SJCRH30 (cell line): ENCODE data around the gene NR1H4. TPM values are rescaled to one million over a fixed set of nuclear protein-coding genes. Genes with fewer than 3 reads are reported as not detected.
"Not testable (repeated sequence)": the region's sequence is repeated elsewhere in the genome, so short reads cannot be mapped to it uniquely, and the experiment has no call there.

Experiments
- DNase-seq, 2 experiments: peaks; one replicate each; pipeline ENCODE4 v3.0.0-alpha.2; 2015 to 2020
- H3K27ac ChIP-seq: fragments of 250-450 bp; sonication (Bioruptor Pico); 2 replicates; pipeline ENCODE4 v1.5.1; 2020; ENCODE audit warnings: mild to moderate bottlenecking, moderate library complexity
- H3K27me3 ChIP-seq: fragments of 250-450 bp; sonication (Bioruptor Pico); 2 replicates; pipeline ENCODE4 v1.5.1; 2020; ENCODE audit warnings: mild to moderate bottlenecking, moderate library complexity
- H3K36me3 ChIP-seq: fragments of 250-450 bp; sonication (Bioruptor Pico); 2 replicates; pipeline ENCODE4 v1.5.1; 2020; ENCODE audit warnings: mild to moderate bottlenecking, moderate library complexity
- H3K4me1 ChIP-seq: fragments of 250-450 bp; sonication (Bioruptor Pico); 2 replicates; pipeline ENCODE4 v1.5.1; 2020; ENCODE audit warnings: mild to moderate bottlenecking, moderate library complexity
- H3K4me3 ChIP-seq: fragments of 250-450 bp; sonication (Bioruptor Pico); 2 replicates; pipeline ENCODE4 v1.5.1; 2020; ENCODE audit warnings: mild to moderate bottlenecking, moderate library complexity
- H3K9me3 ChIP-seq: fragments of 250-450 bp; sonication (Bioruptor Pico); replicated peaks from 2 replicates; pipeline ENCODE4 v1.5.1; 2020; ENCODE audit warnings: mild to moderate bottlenecking, moderate library complexity
- total RNA-seq: library from RNA; depleted of rRNA; stranded (reverse); fragments of >200 nt; shearing (Covaris generic); gene quantifications from 2 replicates; pipeline ENCODE4 v1.2.3, GENCODE V29; 2014

NR1H4 gene
- total RNA-seq, 1 experiment from 2014 or later = not detected

DNA sequence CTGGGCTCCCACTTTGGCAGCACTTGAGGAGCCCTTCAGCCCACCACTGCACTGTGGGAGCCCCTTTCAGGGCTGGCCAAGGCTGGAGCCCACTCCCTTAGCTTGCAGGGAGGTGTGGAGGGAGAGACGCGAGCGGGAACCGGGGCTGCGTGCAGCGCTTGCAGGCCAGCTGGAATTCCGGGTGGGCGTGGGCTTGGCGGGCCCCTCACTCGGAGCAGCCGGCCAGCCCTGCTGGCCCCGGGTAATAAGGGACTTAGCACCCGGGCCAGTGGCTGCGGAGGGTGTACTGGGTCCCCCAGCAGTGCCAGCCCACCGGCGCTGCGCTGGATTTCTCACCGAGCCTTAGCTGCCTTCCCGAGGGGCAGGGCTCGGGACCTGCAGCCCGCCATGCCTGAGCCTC lies 85.6 kb downstream of the NR1H4 start:
- not testable (repeated sequence) for H3K27ac ChIP-seq, H3K4me3 ChIP-seq, H3K9me3 ChIP-seq, DNase-seq, H3K27me3 ChIP-seq, H3K36me3 ChIP-seq
- H3K4me1 ChIP-seq = peaks cover 11% of the 10 kb centered on the region

DNA sequence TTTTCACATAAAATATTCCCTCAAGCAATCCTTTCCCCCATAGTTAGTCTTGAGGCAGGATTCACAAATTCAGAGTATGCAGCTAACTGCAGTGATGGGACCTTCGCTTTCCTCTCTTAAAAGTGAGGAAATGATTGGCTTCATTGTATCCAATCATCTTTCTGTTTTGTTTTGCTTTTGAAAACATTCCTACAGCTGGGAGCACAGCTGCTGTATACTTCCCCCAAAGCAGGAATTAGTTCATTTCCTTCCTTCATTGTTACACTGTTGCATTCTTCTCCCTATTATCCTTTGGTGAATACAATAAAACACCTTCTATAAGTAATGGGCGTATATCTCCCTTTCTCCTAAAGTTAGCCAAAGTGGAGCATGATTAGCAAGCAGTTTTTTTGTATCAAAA lies 90.4 kb downstream of the NR1H4 start:
- no peak overlapping the region for H3K27ac ChIP-seq
- no peaks in the 10 kb centered on the region for H3K4me1 ChIP-seq
- H3K9me3 ChIP-seq = no peaks in the 10 kb centered on the region
- peak in 1 of 2 experiments; percentile 44 for DNase-seq
- no peaks in the 10 kb centered on the region for H3K36me3 ChIP-seq
- no peak overlapping the region for H3K4me3 ChIP-seq
- H3K27me3 ChIP-seq = no peaks in the 10 kb centered on the region

DNA sequence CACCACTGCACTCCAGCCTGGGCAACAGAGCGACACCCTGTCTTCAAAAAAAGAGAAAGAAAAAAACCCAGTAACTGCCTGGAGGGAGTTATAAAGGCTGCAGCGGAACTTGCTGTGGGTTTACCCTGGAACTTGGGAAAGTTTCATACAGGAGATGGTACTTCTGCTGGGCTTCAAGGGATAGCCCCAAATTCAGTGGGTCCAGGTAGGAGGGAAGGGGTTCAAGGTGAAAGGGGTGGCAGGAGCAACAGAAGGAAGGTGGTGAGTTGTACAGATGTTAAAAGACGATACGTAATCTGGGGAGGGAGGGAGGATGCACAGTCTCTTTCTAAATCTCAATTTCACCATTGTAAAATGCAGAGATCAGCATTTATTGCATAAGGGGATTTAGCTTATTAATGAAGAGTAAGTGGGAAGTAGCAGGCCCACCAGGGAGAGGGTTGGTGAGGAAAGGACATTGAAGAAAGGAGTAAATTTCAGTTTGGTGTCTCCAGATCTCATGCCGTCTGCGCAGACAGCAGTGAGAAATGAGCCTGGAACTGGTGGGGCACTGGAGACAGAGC lies 91.3 kb downstream of the NR1H4 start:
- DNase-seq = no peak
- H3K27ac ChIP-seq = no peak overlapping the region

DNA sequence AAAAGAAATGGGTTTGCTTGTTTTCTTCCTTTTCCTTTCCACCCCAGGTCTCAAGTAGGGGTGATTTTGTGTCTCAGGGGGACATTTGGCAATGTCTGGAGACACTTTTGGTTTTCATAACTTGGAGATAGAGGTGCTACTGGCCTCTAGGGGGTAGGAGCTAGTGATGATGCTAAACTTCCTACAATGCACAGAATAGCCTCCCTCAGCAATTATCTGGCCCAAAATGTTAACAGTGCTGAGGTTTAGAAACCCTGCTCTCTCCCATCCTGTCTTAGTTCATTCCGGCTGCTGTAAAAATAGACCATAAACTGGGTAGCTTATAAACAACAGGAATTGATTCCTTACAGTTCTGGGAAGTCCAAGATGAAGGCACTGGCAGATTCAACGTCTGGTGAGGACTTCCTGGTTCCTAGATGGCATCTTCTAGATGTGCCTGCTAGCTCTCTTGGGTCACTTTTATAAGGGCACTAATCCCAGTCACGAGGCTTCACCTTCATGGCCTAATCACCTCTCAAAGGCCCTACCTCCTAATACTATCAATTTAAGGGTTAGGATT lies 92.4 kb downstream of the NR1H4 start:
- H3K27ac ChIP-seq = no peak overlapping the region
- no peak for DNase-seq
- H3K36me3 ChIP-seq = no peaks in the 10 kb centered on the region
- H3K4me3 ChIP-seq = no peak overlapping the region
- H3K9me3 ChIP-seq = no peaks in the 10 kb centered on the region
- no peaks in the 10 kb centered on the region for H3K27me3 ChIP-seq
- no peaks in the 10 kb centered on the region for H3K4me1 ChIP-seq

More for the DNA sequence above, 91.3 kb downstream of the NR1H4 start:
- no peaks in the 10 kb centered on the region for H3K9me3 ChIP-seq
- H3K36me3 ChIP-seq = no peaks in the 10 kb centered on the region
- no peaks in the 10 kb centered on the region for H3K27me3 ChIP-seq
- H3K4me3 ChIP-seq = no peak overlapping the region
- H3K4me1 ChIP-seq = no peaks in the 10 kb centered on the region

DNA sequence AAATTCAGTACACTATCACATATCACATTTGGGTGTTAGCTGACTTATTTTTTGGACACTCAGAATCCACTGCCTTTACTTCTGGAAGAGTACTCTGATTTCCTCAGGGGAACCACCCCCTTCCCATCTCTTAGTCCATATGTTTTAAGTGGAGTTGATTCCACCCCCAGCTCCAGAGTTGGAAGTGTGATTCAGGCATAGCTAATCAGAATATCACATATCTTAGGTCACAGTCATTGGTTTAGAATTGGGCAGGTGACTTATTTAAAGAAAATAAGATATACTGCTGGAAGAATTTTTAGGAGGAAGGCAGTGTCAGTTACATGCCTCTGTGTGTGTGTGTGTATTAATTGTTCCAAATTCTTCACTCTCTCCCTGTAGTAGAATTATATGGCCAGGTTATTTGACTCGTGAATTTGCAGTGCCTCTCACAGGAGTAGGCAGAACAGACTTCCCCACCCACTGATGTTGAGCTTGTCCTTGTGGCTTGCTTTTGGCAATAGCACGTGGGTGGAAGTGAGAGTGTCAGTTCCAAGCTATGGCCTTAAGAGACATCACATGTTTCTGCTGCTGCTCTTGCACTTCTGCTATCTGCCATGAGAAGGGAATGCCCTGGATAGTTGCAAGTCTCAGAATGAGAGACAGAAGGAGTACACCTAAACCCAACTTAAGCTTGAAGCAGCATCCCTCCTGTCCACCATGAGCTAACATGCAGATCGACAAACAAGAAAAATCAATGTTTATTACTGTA lies 93.4 kb downstream of the NR1H4 start:
- H3K4me3 ChIP-seq = no peak overlapping the region
- DNase-seq = no peak
- no peaks in the 10 kb centered on the region for H3K36me3 ChIP-seq
- H3K27me3 ChIP-seq = no peaks in the 10 kb centered on the region
- no peaks in the 10 kb centered on the region for H3K4me1 ChIP-seq
- H3K27ac ChIP-seq = no peak overlapping the region
- no peaks in the 10 kb centered on the region for H3K9me3 ChIP-seq

DNA sequence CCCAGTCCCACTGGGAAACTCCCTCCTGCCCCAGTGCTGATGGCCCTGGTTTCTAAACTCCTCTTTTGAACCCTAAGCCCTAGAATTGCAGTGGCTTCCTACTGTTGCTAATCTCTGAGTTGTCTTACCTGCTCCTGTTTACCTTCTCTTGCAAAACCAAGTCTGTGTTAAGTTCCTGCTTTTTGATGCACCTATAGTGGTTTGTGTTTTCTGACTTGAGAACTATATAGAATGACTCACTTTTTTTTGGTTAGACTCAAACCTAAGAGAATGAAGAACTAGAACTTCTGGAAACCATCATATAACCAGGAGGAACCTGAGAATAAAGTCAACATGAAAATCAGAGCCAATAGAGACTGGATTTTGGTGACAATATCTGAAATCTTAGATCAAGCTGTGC lies 94.3 kb downstream of the NR1H4 start:
- no peaks in the 10 kb centered on the region for H3K4me1 ChIP-seq
- no peak overlapping the region for H3K4me3 ChIP-seq
- DNase-seq = no peak
- H3K36me3 ChIP-seq = no peaks in the 10 kb centered on the region
- no peaks in the 10 kb centered on the region for H3K9me3 ChIP-seq
- no peaks in the 10 kb centered on the region for H3K27me3 ChIP-seq
- H3K27ac ChIP-seq = no peak overlapping the region

DNA sequence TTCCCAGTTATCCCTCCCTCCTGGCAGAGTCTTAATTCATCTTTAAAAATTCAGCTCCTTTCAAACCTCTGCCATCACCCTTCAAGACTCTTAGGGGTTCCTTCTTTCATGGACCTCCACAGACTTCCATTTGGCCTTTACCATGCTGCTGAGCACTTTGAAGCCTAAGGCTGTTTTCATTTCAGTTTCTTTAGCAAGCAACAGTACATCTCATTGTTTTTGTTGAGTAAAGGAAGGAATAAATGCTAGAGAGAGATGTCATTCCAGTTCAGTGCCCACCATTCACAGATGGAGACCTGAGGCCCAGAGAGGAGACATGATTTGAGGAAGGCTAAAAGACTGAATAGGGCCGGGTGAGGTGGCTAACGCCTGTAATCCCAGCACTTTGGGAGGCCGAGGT lies 98.5 kb downstream of the NR1H4 start:
- no peak for DNase-seq
- Histone ChIP-seq H3K4me1 (peaks cover 7% of the 10 kb centered on the region), H3K27ac (no peak overlapping the region), H3K27me3 (no peaks in the 10 kb centered on the region), H3K36me3 (no peaks in the 10 kb centered on the region), H3K4me3 (no peak overlapping the region), H3K9me3 (no peaks in the 10 kb centered on the region)

DNA sequence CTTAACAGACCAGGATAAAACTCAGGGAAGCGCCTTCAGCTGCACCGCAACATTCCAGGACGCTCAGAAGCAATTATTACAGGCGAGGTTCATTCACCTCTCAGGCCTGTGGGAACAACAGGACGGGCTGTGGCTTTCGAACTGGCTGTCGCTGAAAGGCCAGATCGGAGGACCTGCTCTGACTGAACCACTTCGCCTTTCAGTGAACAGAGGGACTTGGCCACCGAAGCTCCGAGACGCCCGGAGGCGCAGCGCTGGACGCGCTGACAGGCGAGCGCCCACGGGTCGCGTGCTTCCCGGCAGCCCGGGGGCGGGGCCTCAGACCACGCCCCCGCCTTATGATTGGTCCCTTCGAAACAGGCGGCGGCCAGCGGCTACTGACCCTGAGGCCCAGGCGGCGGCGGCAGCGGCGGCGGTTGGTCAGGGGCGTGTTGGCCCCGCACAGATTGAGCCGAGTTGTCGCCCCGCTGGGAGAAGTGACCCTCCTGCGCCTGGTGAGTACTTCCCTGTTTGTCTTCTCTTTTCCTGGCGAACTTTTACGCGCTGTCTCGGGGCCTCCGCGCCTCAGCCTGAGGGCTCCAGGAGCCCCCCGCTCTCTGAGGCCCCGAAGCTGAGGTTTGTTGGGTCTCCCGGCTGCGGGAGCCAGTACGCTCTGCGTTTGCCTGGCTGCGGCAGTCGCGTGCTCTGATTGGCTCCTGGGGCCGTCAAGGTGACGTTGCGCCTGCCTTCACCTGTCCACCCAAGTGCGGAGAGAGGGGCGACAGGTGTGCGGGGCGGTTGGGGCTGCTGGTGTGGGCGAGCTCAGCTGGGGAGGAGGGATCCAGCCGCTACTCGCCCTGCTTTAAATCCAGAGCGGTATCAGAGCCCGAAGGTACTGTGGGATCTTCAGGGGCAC lies 99.9 kb downstream of the NR1H4 start, which contains the start of gene GAS2L3:
Gene GAS2L3 (plus strand): TSS at position 393 of the 895 bp plus-strand sequence. CDS start 21,221 bp downstream, outside the sequence.
- Histone ChIP-seq H3K36me3 (no peaks in the 10 kb centered on the region), H3K4me1 (peaks cover 7% of the 10 kb centered on the region), H3K9me3 (no peaks in the 10 kb centered on the region), H3K27ac (peak within 1 kb of the TSS; percentile 80), H3K27me3 (no peaks in the 10 kb centered on the region), H3K4me3 (peak within 1 kb of the TSS; percentile 81)
- DNase-seq = peak; percentile 88 to 93

DNA sequence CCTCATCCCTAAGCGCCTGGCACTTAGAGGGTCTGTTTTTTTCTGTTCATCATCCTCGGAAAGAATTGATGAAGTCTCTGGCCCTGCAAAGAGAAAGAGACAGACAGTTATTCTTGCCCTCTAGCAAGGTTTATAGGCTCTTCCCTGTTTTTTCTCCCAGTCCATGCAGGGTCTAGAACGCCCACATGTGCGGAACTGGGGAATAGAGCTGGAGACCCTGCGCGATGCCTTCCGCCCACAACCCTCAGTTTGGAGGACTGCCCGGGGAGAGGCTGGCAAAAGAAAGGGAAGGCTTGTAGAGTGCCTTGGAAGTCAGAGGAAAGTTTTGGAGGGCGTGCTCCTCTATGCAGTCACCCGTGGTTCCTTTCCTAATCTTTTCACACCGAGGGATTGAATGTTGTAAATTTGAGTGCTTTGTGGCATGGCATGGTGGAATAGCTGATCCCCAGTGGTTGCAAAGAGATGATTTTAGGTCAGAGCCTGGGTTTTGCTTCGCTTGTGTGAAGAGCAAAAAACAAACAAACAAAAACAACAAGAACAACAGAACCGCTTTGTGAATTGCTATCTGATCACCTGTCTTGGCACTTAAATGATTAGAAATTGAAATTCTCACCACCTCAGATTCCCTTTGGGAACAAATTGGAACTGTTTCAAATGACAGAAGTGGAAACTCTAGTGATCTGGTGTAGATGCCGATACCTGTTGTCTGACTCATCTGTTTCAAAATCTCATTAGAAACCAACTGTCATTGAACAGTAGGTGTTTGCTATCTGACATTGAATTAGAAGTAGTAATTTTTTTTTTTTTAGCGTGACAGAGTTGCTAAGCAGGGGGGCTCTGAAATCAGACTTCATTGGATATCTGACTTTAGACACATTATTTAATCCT lies 100.8 kb downstream of the NR1H4 start:
- peak; percentile 47 to 67 for DNase-seq
- Histone ChIP-seq H3K27me3 (no peaks in the 10 kb centered on the region), H3K27ac (peak overlapping the region; percentile 80), H3K4me3 (peak overlapping the region; percentile 81), H3K36me3 (no peaks in the 10 kb centered on the region), H3K4me1 (peaks cover 7% of the 10 kb centered on the region), H3K9me3 (no peaks in the 10 kb centered on the region)

DNA sequence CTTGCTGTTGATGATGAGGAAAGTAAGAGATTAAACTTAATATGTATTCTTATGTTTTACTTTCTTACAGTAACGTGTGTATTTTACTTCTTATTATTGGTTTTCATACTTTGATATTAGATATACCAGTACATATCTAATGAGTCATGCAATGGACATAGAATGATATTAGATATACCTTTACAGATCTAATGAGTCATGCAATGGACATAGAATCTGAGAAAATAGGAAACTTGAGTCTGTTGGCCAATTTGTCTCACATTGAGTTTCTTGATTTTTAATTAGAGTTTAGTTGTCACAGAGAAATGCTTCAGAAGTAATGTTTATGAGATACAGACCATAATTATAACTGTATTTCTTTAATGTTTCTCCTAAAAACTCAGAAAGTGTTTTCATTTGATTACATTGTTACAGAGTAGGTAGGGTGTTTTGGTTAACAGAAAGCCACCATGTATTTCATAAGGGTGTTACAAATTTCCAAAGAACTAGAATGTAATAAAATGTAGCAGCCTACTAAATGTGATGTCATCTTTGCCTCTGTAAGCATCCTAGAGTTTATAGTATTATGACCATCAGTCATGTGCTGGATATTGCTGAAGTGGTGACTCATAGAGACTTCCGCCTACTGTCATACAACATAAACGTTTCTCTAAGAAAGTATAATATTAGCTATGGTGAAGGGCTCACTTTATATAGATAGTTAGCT lies 102.8 kb downstream of the NR1H4 start:
- H3K36me3 ChIP-seq = no peaks in the 10 kb centered on the region
- H3K4me3 ChIP-seq = no peak overlapping the region
- H3K27ac ChIP-seq = no peak overlapping the region
- no peaks in the 10 kb centered on the region for H3K27me3 ChIP-seq
- H3K4me1 ChIP-seq = peaks cover 7% of the 10 kb centered on the region
- H3K9me3 ChIP-seq = no peaks in the 10 kb centered on the region
- no peak for DNase-seq

DNA sequence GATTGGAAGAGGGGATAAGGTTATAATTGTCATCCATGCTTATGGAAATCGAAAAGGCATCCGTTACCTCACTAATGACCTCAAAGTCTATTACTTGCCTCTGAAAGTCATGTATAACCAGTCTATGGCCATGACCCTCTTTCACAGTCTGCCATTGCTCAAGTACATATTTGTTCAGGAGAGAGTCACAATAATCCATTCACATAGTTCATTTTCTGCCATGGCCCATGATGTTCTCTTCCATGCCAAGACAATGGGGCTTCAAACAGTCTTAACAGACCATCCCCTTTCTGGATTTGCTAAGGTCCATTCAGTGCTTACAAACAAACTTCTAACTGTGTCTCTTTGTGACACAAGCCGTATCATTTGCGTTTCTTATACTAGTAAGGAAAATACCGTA lies 105.3 kb downstream of the NR1H4 start:
- Histone ChIP-seq H3K36me3 (no peaks in the 10 kb centered on the region; the same call in 1 of the 2 replicates), H3K4me1 (peaks cover 7% of the 10 kb centered on the region), H3K27me3 (no peaks in the 10 kb centered on the region), H3K9me3 (no peaks in the 10 kb centered on the region; the same call in 1 of the 2 replicates), H3K27ac (no peak overlapping the region), H3K4me3 (no peak overlapping the region)
- DNase-seq = no peak

DNA sequence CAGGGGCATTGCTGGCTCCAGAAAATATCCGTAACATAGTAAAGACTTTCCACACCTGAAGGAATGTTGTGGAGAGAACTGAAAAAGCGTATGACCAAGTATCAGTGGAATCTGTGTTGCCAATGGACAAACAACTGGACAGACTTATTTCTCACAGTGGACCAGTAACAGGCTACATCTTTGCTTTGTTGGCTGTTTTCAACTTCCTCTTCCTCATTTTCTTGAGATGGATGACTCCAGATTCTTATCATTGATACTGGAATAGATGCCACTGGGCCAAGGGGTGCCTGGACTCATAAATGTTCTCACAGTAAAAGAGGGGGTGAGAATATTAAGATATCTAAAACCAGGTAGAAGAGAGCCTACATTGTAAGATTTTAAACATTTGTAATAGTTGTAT lies 106.2 kb downstream of the NR1H4 start:
- no peak overlapping the region for H3K27ac ChIP-seq
- peaks cover 7% of the 10 kb centered on the region for H3K4me1 ChIP-seq
- no peak for DNase-seq
- no peaks in the 10 kb centered on the region for H3K27me3 ChIP-seq
- H3K4me3 ChIP-seq = no peak overlapping the region
- no peaks in the 10 kb centered on the region; the same call in 1 of the 2 replicates for H3K9me3 ChIP-seq
- H3K36me3 ChIP-seq = no peaks in the 10 kb centered on the region; the same call in 1 of the 2 replicates

DNA sequence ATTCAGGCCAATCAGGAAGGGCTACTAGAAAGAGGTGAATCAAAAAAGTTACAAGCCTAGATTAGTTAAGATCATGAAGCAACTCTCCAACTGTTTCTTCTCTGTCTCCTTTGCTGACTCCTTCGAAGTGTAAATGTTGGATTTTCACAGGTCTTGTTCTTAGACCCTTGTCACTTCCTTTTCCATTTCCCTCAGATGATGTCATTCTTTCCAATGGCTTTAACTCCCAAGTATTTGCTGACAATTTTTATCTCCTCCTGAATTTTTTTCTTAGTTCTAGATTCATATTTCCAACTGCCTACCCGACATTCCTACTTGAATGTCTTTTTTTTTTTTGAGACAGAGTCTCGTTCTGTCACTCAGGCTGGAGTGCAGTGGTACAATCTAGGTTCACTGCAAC lies 110.6 kb downstream of the NR1H4 start:
- H3K9me3 ChIP-seq = peaks cover 4% of the 10 kb centered on the region; the same call in 1 of the 2 replicates
- H3K27ac ChIP-seq = no peak overlapping the region
- no peaks in the 10 kb centered on the region; the same call in 1 of the 2 replicates for H3K36me3 ChIP-seq
- no peaks in the 10 kb centered on the region for H3K4me1 ChIP-seq
- DNase-seq = no peak
- H3K27me3 ChIP-seq = no peaks in the 10 kb centered on the region
- no peak overlapping the region for H3K4me3 ChIP-seq
